GM12872 (cell line): Measurements from ENCODE around the gene CAV1.

Experiments used
- TF ChIP-seq, protein P1 (sequence below): IDR thresholded peaks from 3 replicates; pipeline ENCODE4 v1.5.1; 2011; ENCODE audit warnings: low read depth, mild to moderate bottlenecking, low read length, moderate library complexity; ENCODE audit not compliant: insufficient read depth

Gene CAV1

DNA sequence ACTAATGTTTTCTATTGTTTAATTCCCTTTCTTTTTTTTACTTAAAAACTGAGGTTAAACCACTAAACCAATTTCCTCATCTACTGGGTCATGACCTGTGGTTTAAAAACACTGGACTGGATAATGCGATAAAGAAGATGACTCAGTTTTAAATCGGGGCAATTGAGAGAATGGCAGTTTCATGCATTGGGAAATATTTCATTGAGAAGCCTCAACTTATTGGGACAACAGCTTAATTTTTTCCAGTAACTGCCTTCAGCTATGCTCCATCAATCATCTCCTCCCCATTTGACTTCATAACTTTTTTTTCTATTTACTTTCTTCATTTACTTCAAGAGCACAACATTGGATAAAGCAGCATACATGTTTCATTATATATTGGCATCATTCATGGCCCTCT lies 85.4 kb downstream of the CAV1 start:
- TF ChIP-seq, protein P1, sequence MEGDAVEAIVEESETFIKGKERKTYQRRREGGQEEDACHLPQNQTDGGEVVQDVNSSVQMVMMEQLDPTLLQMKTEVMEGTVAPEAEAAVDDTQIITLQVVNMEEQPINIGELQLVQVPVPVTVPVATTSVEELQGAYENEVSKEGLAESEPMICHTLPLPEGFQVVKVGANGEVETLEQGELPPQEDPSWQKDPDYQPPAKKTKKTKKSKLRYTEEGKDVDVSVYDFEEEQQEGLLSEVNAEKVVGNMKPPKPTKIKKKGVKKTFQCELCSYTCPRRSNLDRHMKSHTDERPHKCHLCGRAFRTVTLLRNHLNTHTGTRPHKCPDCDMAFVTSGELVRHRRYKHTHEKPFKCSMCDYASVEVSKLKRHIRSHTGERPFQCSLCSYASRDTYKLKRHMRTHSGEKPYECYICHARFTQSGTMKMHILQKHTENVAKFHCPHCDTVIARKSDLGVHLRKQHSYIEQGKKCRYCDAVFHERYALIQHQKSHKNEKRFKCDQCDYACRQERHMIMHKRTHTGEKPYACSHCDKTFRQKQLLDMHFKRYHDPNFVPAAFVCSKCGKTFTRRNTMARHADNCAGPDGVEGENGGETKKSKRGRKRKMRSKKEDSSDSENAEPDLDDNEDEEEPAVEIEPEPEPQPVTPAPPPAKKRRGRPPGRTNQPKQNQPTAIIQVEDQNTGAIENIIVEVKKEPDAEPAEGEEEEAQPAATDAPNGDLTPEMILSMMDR: no peak

DNA sequence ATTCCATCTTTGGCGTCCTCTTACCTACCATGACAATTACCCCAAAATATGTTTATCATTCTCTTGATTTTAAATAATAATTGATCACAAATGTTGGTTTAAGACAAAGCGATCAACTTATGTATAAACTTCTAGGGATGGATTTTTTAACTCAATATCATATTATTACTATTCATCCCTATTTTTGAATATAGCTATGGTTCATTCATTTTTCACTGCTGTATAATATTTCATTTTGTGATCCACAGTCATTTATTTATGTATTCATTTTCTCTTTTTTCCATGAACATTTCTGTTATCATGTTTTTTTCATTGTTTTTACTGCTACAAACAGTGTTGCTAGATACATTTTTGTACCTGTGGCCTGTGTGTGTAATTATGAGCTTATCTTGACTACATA lies 85.9 kb downstream of the CAV1 start:
- TF ChIP-seq, protein P1: no peak
